Measurements from ENCODE around the gene RHNO1.
A peak's percentile ranks its signal among the peaks of the same experiment; 100 is the strongest.

Gene RHNO1

DNA sequence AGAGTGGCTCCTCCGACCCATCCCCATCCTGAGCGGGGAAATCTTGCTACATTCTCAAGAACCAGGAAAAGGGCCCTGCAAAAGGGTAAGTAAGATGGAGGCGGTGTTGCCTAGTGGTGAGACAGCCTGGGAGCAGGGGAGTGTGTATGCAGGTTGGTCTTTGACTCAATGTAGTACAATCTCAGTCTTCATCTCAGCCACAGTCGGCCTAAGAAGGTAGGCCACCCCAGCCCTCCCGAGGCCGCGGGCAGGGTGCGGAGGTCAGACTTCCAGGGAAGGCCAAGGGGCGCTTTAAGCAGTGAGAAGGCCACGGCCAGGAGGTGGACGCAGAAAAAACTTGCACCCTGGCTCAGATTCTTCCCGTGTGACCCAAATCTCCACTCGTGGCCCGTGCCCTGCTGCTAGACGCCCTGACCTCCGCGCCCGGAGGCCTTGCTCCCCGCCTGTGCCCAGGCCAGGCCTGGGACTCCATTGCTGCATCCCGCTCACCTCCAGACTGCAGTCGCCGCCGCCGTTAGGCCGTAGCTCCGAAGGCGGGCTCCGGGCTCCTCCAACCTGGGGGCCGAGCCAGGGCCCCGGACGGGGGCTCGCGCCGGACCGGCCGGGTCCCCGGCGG lies 484 bp upstream of the RHNO1 start:
- Mint-ChIP-seq H3K36me3 (peaks cover 46% of the 10 kb centered on the region), H3K27ac (peak overlapping the region; percentile 92), H3K9me3 (no peaks in the 10 kb centered on the region), H3K4me3 (peak overlapping the region; percentile 83), H3K4me1 (peaks cover 57% of the 10 kb centered on the region), H3K27me3 (no peaks in the 10 kb centered on the region)
- DNase-seq, result peak; percentile 51
- CTCF ChIA-PET, result no interaction called here

DNA sequence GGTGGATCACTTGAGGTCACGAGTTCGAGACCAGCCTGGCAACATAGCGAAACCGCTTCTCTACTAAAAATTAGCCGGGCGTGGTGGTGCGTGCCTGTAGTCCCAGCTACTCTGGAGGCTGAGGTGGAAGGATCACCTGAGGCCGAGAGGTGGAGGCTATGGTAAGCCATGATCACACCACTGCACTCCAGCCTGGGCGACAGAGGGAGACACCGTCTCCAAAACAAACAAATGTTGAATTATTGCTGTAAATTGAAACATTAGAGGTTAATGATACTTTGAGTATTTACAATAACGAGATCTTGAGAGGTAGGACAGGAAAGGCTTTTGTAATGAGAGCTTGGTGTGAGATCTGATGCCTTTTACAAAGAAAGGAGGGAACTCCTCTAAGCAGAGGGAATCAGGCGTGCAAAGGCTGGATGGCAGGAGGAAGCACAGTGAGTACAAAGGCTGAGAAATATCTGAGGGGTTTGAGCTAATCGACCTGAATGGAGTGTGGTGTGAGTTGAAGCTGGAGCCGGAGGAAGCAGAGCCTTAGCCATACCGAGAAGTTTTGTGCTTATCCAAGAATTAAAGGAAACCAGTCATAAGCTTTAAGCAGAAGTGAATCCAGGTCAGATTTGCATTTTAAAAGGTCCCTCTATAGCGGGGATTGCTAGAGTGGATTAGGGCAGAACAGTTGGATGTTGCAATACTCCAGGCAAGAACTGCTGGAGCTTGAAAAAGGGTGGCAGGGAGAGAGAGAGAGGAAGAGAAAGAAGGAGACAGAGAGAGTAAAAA lies 1.1 kb downstream of the RHNO1 start:
- no peaks in the 10 kb centered on the region for H3K9me3 Mint-ChIP-seq
- peaks cover 68% of the 10 kb centered on the region for H3K4me1 Mint-ChIP-seq
- CTCF ChIA-PET, result interaction anchor here (1.0 to 1.1 kb wide), 2 partner anchors 24 to 66 kb away, joined by 3 to 4 read pairs; partner anchors contain the start of gene ITFG2
- H3K27ac Mint-ChIP-seq, result peak overlapping the region; percentile 99
- peak overlapping the region; percentile 82 for H3K4me3 Mint-ChIP-seq
- H3K36me3 Mint-ChIP-seq, result peaks cover 48% of the 10 kb centered on the region
- no peaks in the 10 kb centered on the region for H3K27me3 Mint-ChIP-seq
- DNase-seq, result no peak

DNA sequence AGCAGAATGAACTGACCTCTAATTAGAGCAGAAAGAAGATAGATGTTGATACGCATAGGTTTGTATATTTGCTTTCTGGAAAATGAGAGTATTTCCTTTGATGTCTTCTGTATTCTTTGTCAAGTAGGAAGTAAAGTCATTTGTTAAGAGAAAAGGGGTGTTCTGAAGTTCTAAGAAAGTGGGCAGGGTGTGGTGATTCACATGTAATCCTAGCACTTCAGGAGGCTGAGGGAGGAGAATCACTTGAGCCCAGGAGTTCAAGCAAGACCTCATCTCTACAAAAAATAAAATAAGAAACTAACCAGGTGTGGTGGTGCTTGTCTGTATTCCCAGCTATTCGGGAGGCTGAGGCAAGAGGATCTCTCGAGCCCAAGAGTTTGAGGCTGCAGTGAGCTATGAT lies 2.8 kb downstream of the RHNO1 start:
- peak; percentile 42 for DNase-seq
- Mint-ChIP-seq H3K4me3 (peak overlapping the region; percentile 82), H3K9me3 (no peaks in the 10 kb centered on the region), H3K27me3 (no peaks in the 10 kb centered on the region), H3K4me1 (peaks cover 63% of the 10 kb centered on the region), H3K36me3 (peaks cover 44% of the 10 kb centered on the region), H3K27ac (peak overlapping the region; percentile 83)
- CTCF ChIA-PET, result interaction anchor here (1.3 to 1.9 kb wide), 4 partner anchors 9 to 84 kb away, joined by 3 to 8 read pairs (median 4); partner anchors contain the start of gene TULP3

DNA sequence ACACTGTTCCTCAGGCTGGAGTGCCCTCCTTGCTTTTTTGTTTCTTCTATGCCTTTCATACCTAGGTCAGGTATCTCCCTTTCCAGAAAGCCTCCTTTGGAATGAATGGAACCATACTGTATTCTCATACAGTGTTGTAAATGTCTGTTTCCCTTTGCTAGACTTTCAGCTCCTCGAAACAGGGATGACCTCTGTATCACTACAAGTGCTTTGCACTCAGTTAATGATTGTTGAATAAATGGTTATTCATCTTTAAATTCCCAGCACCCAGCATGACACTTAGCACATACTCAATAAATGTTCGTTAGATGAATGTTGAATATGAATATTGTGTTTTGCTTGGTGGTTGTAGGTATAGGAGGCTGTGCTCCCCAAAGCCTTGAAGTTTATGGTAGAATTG lies 7.8 kb downstream of the RHNO1 start:
- Mint-ChIP-seq H3K9me3 (no peaks in the 10 kb centered on the region), H3K4me3 (no peak overlapping the region), H3K27me3 (no peaks in the 10 kb centered on the region), H3K36me3 (peaks cover 48% of the 10 kb centered on the region), H3K27ac (peak overlapping the region; percentile 75), H3K4me1 (peaks cover 52% of the 10 kb centered on the region)
- CTCF ChIA-PET, result interaction anchor here (1.0 to 1.8 kb wide), 5 partner anchors 10 to 39 kb away, joined by 3 to 5 read pairs (median 3); no protein-coding TSS in a partner anchor
- no peak for DNase-seq

DNA sequence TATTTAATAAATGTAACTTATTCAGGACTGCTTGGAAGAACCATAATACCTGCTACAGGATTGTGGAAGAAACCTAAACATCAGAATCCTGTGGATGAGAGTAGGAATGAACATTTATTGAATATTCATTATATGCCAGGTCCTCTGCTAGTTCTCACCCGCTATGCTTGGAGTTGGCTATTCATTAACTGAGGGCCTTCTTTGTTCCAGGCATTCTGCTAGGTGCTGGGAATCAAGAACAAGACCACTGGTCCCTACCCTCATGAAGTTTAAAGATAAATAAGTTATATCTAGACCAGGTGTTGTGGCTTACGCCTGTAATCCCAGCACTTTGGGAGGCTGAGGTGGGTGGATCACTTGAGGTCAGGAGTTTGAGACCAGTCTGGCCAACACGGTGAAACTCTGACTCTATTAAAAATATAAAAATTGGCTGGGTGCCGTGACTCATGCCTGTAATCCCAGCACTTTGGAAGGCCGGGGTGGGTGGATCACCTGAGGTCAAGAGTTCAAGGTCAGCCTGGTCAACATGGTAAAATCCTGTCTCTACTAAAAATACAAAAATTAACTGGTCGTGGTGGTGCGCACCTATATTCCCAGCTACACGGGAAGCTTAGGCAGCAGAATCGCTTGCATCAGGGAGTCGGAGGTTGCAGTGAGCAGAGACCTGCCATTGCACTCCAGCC lies 9.9 kb downstream of the RHNO1 start:
- Mint-ChIP-seq H3K27ac (no peak overlapping the region), H3K4me1 (peaks cover 52% of the 10 kb centered on the region), H3K9me3 (no peaks in the 10 kb centered on the region), H3K27me3 (peaks cover 4% of the 10 kb centered on the region), H3K36me3 (peaks cover 42% of the 10 kb centered on the region), H3K4me3 (no peak overlapping the region)
- CTCF ChIA-PET, result interaction anchor here (1.6 kb wide), 1 partner anchor 58 kb away, joined by 7 read pairs; no protein-coding TSS in a partner anchor
- no peak for DNase-seq

DNA sequence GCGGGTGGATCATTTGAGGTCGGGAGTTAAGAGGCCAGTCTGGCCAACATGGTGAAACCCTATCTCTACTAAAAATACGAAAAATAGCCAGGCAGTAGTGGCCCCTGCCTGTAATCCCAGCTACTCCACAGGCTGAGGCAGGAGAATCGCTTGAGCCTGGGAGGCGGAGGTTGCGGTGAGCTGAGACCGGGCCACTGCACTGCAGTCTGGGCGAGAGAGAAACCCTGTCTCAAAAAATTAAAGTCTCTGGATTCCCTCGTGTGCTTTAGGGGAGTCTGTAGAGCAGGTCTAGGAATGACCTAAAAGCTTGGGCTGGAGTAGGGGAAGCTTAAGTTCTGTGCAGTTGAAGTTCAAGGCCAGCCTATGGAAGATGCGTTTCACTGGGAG lies 13.0 kb downstream of the RHNO1 start:
- CTCF ChIA-PET, result no interaction called here
- DNase-seq, result no peak
- Mint-ChIP-seq H3K4me1 (peaks cover 42% of the 10 kb centered on the region), H3K9me3 (no peaks in the 10 kb centered on the region), H3K36me3 (peaks cover 29% of the 10 kb centered on the region), H3K4me3 (peak overlapping the region; percentile 86), H3K27me3 (peaks cover 4% of the 10 kb centered on the region), H3K27ac (peak overlapping the region; percentile 81)

DNA sequence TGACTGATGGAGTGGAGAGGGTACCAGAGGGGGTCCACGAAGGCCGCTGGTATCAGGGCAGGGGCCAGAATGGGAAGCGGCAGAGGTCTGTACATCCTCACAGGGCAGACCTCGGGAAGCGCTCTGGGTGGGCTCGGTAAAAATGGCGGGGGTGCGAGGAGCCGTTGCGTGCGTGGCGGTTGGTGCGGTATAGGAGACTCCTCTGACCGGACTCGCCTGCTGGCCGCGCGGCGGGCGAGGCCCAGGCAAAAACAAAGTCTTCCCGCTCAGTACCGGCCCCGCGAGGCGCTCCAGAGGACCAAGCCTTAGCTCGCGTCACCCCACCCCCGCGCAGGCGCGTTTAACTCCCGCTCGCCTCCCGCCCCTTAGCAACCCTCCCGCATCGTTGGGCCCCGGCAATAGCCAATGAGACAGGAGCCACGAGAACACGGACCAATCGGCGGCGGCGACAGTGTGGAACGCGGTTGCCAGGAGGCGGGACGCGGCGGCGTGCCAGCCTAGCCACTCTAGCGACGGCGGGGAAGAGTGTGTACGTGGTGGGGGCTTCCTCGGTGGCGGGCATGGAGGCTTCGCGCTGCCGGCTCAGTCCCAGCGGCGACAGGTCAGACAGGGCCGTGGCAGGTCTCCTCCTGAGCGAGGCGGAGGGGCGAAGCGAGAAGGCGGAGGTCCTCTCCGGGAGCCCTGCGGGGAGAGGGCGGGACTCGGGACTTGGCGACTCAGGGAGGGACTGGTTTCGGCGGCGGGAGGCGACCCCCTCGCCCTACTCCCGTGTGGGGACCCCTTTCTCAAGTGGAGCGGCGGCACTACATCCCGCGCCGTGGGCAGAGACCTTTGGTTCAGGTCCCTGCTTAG lies 13.6 kb downstream of the RHNO1 start, which contains the start of gene TULP3:
TULP3 (plus strand) TSS at position 504 of the 852 bp plus-strand sequence; CDS start at position 561, 57 bp downstream.
- H3K27ac Mint-ChIP-seq, result peak within 1 kb of the TSS; percentile 81
- H3K4me1 Mint-ChIP-seq, result peaks cover 38% of the 10 kb centered on the region
- H3K36me3 Mint-ChIP-seq, result peaks cover 25% of the 10 kb centered on the region
- DNase-seq, result peak; percentile 99
- H3K9me3 Mint-ChIP-seq, result no peaks in the 10 kb centered on the region
- peaks cover 4% of the 10 kb centered on the region for H3K27me3 Mint-ChIP-seq
- CTCF ChIA-PET, result interaction anchor here (1.4 kb wide), 1 partner anchor 11 kb away, joined by 8 read pairs; no protein-coding TSS in a partner anchor
- H3K4me3 Mint-ChIP-seq, result peak within 1 kb of the TSS; percentile 86

DNA sequence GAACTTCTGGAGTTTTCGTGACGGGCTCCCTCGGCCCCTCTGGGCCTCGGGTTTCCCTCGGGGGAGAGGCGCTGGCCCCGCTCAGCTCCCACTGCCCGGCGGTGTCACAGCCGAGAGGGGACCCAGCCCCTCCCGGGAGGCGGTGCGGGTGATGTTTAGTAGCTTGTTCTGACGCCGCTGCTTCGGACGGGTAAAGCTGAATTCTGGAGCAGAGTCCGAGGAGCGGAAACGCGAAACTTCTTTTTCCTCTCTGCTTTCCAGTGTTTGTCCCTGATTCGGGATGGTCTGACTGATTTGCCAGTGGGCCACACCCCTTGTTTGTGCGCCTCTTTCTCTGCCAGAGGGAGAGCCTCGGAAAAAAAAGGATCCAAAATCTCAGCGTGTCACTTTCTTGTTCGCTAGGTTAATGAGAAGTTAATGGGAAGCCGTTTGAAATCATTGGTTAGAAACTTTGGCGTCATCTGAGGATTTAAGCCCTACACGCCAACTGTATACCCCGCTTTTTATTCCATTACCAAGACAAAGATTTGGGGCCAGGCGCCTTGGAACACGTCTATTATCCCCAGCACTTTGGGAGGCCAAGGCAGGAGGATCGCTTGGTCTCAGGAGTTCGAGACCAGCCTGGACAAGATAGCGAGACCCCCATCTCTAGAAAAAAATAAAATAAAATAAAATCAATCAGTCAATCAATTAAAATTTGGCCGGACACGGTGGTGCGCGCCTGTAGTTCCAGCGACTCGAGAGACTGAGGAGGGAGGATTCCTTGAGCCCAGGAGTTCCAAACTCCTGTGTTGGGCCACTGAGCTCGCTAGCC lies 14.4 kb downstream of the RHNO1 start:
- H3K4me3 Mint-ChIP-seq, result peak overlapping the region; percentile 86
- DNase-seq, result no peak
- peak overlapping the region; percentile 59 for H3K27ac Mint-ChIP-seq
- peaks cover 19% of the 10 kb centered on the region for H3K36me3 Mint-ChIP-seq
- H3K4me1 Mint-ChIP-seq, result peaks cover 35% of the 10 kb centered on the region
- H3K27me3 Mint-ChIP-seq, result peaks cover 4% of the 10 kb centered on the region
- no peaks in the 10 kb centered on the region for H3K9me3 Mint-ChIP-seq
- CTCF ChIA-PET, result interaction anchor here (1.4 kb wide), 1 partner anchor 11 kb away, joined by 8 read pairs; no protein-coding TSS in a partner anchor

DNA sequence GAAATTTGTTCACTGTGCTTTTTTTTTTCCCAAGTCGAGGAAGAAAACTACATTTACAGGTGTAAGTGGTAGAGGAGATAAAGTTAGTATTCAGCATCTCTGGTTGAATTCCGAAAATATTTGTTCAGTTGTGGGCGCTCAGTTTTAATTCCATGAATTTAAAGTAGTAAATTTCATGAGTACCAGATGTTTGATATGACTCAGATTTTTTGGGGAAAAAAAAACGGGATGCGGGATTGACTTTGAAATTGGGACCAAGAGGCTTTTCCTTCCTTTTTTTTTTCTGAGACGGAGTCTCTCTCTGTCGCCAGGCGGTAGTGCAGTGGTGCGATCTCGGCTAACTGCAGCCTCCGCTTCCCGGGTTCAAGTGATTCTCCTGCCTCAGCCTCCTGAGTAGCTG lies 15.2 kb downstream of the RHNO1 start:
- no peak for DNase-seq
- peaks cover 17% of the 10 kb centered on the region for H3K36me3 Mint-ChIP-seq
- H3K27ac Mint-ChIP-seq, result no peak overlapping the region
- peaks cover 35% of the 10 kb centered on the region for H3K4me1 Mint-ChIP-seq
- H3K27me3 Mint-ChIP-seq, result peaks cover 4% of the 10 kb centered on the region
- peak overlapping the region; percentile 86 for H3K4me3 Mint-ChIP-seq
- CTCF ChIA-PET, result no interaction called here
- H3K9me3 Mint-ChIP-seq, result no peaks in the 10 kb centered on the region

DNA sequence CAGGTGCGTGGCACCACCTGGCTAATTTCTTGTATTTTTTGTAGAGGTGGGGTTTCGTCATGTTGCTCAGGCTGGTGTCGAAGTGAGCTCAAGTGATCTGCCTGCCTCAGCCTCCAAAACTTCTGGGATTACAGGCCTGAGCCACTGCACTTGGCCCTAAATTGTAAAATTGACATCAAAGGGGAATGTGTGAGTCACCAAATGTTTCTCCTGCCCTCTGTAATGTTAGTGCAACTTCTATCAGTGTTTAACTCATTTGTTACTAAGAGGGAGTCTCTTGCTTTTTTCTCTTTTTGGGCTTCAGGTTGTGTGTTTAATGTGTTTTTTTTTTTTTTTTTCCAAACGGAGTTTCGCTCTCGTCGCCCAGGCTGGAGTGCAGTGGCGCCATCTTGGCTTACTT lies 16.0 kb downstream of the RHNO1 start:
- DNase-seq, result no peak
- Mint-ChIP-seq H3K36me3 (peaks cover 11% of the 10 kb centered on the region), H3K4me3 (peak overlapping the region; percentile 50)

DNA sequence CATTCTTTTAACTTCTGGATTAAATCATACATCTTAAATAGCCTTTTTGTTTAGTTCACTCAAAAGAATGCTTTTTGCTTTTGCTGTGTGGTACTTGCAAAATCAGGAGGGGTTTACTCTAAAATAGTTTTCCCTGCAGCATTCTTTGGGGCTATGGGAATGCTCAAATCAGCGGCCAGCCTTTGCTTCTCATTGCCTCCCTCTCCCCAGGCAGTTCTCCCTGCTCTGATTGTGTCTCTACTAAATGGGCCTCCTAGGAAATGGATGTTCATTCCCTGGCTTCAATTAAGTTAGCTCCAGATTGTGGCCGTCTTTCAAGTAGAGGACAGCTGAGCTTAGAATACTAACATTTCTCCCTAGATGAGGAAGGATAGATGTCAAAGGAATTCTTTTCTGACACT lies 18.0 kb downstream of the RHNO1 start:
- Mint-ChIP-seq H3K27me3 (peaks cover 4% of the 10 kb centered on the region), H3K27ac (no peak overlapping the region), H3K36me3 (no peaks in the 10 kb centered on the region), H3K4me1 (peaks cover 21% of the 10 kb centered on the region), H3K9me3 (no peaks in the 10 kb centered on the region), H3K4me3 (no peak overlapping the region)
- DNase-seq, result no peak
- CTCF ChIA-PET, result interaction anchor here (0.6 kb wide), 1 partner anchor 1319 kb away, joined by 3 read pairs; no protein-coding TSS in a partner anchor

More for the DNA sequence above, 16.0 kb downstream of the RHNO1 start:
- CTCF ChIA-PET, result no interaction called here
- peaks cover 4% of the 10 kb centered on the region for H3K27me3 Mint-ChIP-seq
- H3K27ac Mint-ChIP-seq, result no peak overlapping the region
- H3K4me1 Mint-ChIP-seq, result peaks cover 34% of the 10 kb centered on the region
- H3K9me3 Mint-ChIP-seq, result no peaks in the 10 kb centered on the region

DNA sequence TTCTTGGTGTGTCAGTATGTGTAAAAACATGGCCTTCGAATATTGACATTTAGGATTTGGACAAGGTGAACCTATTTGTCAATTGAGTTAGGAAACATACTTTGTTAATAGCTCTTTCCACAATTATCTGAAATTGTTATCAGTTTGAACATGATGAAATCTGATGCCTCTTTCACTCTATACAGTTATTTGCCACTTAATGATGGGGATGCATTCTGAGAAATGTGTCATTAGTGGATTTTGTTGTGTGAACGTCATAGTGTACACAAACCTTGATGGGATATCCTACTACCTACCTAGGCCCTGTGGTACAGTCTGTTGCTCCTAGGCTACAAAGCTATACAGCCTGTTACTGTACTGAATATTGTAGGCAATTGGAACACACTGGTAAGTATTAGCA lies 18.5 kb downstream of the RHNO1 start:
- no peak for DNase-seq
- no peaks in the 10 kb centered on the region for H3K9me3 Mint-ChIP-seq
- H3K27me3 Mint-ChIP-seq, result peaks cover 4% of the 10 kb centered on the region
- CTCF ChIA-PET, result interaction anchor here (0.6 kb wide), 1 partner anchor 1318 kb away, joined by 3 read pairs; no protein-coding TSS in a partner anchor
- no peak overlapping the region for H3K27ac Mint-ChIP-seq
- H3K36me3 Mint-ChIP-seq, result no peaks in the 10 kb centered on the region
- H3K4me3 Mint-ChIP-seq, result no peak overlapping the region
- peaks cover 16% of the 10 kb centered on the region for H3K4me1 Mint-ChIP-seq

DNA sequence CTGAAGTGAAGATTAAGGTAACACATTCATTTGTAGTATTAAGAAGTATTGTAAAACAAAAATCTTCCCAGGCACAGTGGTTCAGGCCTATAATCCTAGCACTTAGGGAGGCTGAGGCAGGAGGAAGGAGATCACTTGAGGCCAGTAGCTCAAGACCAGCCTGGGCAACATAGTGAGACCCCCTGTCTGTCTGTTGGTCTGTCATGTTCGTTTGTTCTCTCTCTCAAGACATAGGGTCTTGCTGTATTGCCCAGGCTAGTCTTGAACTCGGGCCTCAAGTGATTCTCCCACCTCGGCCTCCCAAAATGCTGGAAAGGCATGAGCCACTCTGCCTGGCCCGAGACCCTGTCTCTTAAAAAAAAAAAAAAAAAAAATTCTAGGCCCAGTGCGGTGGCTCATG lies 20.4 kb downstream of the RHNO1 start:
- Mint-ChIP-seq H3K36me3 (no peaks in the 10 kb centered on the region), H3K4me3 (no peak overlapping the region), H3K9me3 (no peaks in the 10 kb centered on the region), H3K27me3 (no peaks in the 10 kb centered on the region), H3K27ac (no peak overlapping the region), H3K4me1 (peaks cover 4% of the 10 kb centered on the region)
- DNase-seq, result no peak
- CTCF ChIA-PET, result no interaction called here

Measured in activated naive CD4-positive, alpha-beta T cell treated with anti-CD3 and anti-CD28 coated beads, Interleukin-2, amount 10 ng/mL, durations not matched to agents 7 days and 5 days (primary cell).